MM.1S (cell line): ENCODE measurements around the gene PPM1A.

Experiments
- EZH2 ChIP-seq: fragments of 300-600 bp; sonication (generic); optimal IDR thresholded peaks from 2 replicates; pipeline ENCODE3; 2017; ENCODE audit warnings: low read depth, mild to moderate bottlenecking, antibody characterized with exemption, low read length, mixed read lengths
- EZH2phosphoT487 ChIP-seq: fragments of 300-600 bp; sonication (generic); IDR thresholded peaks from 2 replicates; pipeline ENCODE4 v1.6.1; 2018; ENCODE audit warnings: antibody characterized with exemption, low read length
- TF ChIP-seq, protein P1 (sequence below): fragments of 300-600 bp; sonication (generic); IDR thresholded peaks from 2 replicates; pipeline ENCODE4 v1.5.1; 2016; ENCODE audit warnings: antibody characterized with exemption, low read length, mixed read lengths

DNA sequence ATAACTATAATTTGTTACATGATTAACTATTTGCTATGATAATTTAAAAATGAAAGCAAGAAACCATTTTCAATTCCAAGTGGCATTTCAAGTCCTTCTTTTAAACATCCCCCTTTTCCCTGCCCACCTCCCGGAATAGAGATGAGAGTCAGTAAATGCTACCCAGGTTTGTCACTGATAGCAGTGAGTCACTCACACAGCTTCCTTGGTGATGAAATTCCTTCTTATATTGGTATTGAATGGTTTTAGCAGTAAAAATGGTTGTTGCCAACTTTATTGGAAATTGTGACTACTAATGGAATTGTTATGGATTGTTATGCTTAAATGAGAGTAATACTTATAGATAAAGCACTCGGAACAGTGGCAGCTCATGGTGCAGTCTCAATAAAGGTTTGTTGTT, 90.5 kb downstream of the PPM1A start:
- TF ChIP-seq, protein P1, sequence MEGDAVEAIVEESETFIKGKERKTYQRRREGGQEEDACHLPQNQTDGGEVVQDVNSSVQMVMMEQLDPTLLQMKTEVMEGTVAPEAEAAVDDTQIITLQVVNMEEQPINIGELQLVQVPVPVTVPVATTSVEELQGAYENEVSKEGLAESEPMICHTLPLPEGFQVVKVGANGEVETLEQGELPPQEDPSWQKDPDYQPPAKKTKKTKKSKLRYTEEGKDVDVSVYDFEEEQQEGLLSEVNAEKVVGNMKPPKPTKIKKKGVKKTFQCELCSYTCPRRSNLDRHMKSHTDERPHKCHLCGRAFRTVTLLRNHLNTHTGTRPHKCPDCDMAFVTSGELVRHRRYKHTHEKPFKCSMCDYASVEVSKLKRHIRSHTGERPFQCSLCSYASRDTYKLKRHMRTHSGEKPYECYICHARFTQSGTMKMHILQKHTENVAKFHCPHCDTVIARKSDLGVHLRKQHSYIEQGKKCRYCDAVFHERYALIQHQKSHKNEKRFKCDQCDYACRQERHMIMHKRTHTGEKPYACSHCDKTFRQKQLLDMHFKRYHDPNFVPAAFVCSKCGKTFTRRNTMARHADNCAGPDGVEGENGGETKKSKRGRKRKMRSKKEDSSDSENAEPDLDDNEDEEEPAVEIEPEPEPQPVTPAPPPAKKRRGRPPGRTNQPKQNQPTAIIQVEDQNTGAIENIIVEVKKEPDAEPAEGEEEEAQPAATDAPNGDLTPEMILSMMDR = no peak
- no peak for TF ChIP-seq EZH2
- TF ChIP-seq EZH2phosphoT487 = no peak
